HG03095 (cell line): Measurements from ENCODE around the gene ATP5ME.
"Not testable (repeated sequence)": the region's sequence is repeated elsewhere in the genome, so short reads cannot be mapped to it uniquely, and the experiment has no call there.

Source experiments
- ATAC-seq: cut with Tn5 transposase; IDR thresholded peaks from one replicate; pipeline ENCODE4 v1.9.1; 2021; ENCODE audit warnings: moderate library complexity; ENCODE audit not compliant: unreplicated experiment

Gene ATP5ME, protein sequence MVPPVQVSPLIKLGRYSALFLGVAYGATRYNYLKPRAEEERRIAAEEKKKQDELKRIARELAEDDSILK

DNA sequence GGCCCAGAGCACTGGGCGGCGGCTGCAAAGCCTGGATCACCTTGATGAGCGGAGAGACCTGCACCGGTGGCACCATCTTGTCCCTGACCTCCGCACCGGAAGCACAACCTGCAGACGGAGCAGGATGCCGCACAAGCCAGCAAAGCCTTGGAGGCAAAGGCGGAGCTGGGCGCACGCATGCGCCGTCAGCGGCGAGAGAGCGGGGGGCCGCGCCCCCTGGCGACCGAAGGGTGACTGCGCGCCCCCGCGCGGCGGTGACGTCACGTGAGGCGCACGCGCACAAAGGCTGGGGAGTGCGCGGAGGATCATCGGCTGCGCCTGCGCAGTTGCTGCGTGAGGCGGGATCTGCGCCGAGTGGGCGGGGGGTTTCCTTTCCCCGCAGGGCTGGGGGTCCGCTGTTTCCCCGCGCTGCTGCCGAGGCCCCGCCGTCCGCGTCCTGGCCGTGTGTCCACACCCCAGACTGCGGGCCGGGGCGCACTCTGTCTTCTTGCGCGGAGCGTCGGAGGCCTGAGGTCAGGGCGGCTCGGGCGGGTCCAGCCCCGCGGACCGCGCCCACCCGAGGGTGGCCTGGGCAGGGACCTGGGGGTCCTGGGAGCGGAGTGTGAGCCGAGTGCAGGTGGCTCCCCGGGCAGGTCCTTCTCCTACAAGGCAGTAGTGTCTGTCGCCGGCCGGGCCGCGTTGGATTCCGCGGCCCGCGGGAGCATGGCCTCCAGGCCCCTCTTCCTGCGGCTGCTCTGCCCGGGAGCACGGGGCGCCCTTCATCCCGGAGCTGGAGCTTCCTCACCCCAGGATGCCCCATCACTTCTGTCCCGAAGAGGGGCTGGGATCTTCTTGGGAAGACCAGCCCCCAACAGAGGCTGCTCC lies at the start of gene ATP5ME, which contains the start of gene MYL5:
TSS of gene ATP5ME (minus strand) at position 105 of the 864 bp plus-strand sequence. CDS start at position 76, 29 bp downstream.
TSS of gene MYL5 (plus strand) at position 371 of the 864 bp plus-strand sequence. CDS start 3,485 bp downstream, outside the sequence.
- peak; percentile 64 for ATAC-seq

DNA sequence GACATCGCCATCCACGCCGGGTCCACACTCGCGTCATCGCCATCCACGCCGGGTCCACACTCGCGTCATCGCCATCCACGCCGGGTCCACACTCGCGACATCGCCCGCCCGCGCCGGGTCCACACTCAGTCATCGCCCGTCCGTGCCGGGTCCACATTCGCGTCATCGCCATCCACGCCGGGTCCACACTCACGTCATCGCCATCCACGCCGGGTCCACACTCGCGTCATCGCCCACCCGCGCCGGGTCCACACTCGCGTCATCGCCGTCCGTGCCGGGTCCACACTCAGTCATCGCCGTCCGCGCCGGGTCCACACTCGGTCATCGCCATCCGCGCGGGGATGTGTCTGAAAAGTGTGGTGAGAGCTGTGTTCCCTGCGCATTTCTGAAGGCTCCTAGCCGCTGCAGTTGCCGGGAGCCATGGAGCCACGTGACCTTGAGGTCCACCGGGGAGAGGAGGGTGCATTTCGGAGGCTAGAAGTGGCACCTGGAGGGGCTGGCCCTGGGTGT lies 48.8 kb upstream of the ATP5ME start:
- ATAC-seq, result no peak

DNA sequence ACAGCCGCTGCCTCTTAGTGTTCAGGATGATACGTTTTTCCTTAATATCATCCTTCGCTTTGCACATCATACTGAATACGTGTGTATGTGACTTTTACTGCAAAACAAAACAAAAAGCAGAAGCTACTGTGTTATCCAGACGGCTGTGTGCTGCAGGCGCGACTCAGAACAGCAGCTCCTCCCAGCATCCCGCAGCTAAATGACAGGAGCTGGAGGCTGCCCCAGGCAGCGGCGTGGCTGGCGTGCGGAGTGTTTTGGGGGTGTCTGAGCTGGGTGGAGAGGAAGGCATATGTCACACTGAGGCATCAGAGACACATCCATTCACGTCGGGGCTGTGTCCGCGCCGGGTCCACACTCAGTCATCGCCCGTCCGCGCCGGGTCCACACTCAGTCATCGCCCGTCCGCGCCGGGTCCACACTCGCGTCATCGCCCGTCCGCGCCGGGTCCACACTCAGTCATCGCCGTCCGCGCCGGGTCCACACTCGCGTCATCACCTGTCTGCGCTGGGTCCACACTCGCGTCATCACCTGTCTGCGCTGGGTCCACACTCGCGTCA lies 48.2 kb upstream of the ATP5ME start:
- ATAC-seq, result no peak

DNA sequence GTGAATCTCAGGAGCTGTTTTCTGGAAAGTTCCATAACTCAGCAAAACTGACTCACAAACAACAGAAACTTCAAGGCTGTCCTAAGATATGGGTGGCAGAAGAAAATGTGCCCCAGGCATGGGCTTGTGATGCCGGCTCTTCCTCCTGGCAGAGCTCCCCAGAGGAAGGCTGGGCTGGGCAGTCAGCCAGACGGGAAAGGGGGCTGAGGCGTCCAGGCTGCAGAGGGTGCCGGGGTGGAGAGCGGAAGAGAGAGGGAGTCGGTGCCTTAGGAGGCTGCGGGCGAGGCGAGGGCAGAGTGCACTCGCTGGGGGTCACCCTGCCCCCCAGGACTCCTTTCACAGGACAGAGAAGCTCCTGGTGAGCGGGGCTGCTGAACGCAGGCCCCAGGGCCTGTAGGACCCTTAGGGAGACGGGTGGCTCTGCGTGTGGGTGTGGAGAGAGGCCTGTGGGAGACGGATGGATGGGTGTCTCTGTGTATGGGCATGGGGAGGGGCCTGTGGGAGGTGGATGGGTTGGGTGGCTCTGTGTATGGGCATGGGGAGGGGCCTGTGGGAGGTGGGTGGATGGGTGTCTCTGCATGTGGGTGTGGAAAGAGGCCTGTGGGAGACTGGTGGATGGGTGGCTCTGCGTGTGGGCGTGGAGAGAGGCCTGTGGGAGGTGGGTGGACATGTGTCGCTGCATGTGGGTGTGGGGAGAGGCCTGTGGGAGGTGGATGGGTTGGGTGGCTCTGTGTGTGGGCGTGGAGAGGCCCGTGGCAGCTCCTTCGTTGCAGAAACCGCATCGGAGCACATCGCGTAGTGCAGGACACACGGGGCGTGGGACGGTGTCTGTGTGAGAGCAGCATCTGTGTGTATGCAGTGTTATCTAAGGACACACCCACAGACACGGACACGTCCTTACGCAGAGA lies 47.4 kb upstream of the ATP5ME start:
- ATAC-seq, result no peak

DNA sequence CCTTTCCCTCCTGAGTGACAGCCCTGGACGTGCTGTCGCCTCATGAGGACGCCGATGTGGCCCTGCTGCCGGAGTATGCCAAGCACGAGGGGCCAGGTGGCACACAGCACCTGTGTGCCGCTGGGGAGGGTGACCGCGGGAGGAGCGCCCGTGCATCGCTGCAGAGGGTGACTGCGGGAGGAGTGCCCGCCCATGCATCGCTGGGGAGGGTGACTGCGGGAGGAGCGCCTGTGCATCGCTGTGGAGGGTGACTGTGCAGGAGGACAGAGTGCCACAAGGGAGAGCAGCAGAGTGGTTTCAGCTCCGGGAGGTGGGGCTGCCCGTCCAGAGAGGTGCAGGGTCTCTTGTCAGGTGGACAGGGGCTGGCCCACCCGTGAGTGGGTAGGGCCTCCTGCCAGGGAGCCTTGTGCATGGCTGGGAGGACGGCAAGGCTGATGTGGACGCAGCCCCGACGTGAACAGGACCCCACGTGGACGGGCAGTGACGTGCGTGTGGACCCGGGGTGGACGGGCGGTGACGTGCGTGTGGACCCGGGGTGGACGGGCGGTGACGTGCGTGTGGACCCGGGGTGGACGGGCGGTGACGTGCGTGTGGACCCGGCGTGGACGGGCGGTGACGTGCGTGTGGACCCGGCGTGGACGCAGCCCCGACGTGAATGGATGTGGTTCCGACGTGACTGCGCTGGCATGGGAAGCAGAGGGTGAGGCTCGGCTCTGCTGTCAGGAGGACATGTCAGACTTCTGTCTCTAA lies 46.2 kb upstream of the ATP5ME start:
- no peak for ATAC-seq

DNA sequence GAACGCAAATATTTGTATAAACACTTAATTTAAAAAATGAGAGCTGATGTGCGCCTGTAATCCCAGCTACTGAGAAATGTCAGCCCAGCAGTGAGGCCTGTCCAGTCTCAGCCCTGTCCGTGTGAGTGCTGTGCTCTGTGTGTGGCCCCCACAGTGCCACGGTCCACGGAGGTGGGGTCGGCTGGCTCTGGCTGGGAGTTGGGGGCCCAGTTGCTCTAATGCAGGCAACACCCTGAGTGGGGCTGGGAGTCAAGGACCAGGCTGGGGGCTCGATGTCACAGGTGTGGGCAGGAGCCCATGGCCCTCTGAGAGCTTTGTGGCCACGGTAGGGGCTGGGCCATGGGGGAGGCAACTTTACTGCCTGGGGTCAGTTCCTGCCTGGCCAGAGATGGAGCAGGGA lies 44.4 kb upstream of the ATP5ME start:
- ATAC-seq, result no peak

DNA sequence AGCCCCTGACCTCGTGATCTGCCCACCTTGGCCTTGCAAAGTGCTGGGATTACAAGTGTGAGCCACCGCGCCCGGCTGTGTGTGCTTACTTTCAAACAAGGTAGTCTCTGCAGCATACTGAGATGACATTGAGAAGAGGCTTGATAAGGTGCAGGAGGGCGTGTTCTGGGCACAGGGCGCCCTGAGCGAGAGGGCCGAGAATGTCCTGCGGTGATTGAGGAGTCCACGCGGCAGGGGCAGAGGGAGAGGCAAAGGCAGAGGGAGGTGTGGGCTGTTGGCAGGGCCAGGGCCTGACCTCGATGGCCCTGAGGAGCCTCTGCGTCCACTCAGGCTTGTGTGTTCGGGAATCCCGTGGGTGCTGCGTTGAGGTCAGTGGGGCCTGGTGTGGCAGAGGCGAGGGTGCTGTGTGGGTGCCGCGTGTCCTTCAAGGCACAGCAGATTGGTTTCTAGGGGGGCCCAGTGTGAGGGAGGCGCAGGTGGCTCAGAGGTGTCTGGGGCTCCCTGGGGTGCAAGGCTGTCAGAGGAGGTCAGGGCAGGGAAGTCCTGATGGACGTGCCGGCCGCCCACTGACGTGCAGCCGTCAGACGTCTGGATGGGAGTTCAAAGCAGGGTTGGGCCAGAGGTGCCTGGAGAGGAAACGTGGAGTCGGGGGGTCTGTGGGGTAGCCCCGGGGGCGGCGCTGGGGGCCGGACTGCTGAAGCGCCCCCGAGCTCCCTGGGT lies 43.7 kb upstream of the ATP5ME start:
- no peak for ATAC-seq

DNA sequence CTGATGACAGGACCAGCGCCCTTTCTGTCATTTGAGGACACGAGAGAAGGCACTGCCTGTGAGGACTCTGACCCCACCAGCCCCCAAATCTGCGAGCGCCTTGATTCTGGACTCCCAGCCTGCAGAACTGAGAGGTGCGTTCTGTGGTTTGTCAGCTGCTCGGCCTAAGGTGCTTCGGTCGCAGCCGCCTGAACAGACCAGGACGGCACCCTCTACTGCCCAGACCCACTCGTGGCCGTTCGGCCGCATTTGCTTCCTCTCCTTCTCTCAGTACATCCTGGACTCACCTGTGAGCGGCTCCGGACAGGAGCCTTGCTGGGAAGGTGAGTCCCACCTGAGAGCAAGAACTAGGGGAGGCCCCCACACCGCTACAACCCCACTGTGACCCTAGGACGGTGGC lies 40.0 kb upstream of the ATP5ME start:
- ATAC-seq, result no peak

DNA sequence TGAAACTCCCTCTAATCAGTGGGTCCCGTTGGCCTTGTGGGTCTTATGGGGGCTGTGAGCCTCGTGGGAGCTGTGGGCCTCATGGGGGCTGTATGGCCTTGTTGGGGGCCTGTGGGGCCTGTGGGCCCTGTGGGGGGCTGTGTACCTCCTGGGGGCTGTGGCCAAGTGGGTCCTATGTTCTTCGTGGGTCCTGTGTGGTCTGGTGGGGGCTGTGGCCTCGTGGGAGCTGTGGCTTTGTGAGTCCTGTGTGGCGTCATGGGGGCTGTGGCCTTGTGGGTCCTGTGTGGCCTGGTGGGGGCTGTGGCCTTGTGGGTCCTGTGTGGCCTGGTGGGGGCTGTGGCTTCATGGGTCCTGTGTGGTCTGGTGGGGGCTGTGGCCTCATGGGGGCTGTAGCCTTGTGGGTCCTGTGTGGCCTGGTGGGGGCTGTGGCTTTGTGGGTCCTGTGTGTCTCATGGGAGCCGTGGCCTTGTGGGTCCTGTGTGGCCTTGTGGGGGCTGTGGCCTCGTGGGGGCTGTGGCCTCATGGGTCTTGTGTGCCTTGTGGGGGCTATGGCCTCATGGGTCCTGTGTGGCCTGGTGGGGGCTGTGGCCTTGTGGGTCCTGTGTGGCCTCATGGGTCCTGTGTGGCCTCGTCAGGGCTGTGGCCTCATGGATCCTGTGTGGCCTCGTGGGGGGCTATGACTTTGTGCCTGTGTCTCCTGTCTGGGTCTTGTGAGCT lies 39.0 kb upstream of the ATP5ME start:
- no peak for ATAC-seq

DNA sequence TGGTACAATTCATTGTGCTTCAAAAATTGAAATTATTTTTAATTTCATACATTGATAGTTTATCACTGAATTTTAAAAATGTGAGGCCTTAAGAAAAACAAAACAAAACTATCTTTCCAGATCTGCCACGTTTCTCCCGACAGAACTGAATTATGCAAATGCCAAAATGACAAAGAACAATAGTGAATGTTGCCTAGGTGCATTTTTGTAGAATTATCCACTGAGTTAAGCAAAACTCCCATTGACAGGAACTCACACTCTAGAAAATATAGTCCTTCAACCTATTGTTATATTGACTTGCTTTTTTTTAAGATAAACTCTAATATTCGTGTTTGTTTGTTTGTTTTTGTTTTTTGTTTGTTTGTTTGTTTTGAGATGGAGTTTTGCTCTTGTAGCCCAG lies 38.0 kb upstream of the ATP5ME start:
- no peak for ATAC-seq

DNA sequence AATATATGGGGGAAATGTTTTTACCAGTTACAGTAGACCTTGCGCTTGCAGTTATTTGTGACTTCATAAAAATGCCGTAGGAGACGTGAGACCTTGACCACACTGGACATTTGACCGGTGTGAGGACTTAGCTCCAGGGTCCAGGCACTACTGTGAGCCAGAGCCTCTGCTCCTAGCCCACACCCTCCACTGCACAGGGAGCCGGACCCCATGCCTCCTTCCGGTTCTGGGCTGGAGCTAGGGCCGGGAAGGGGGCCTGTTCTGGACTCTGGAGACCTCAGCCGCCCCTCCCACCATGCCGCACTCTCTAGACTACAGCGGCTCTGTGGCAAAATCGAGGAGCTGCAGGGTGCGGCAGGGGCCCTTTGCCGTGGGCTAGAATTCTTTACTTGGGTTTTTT lies 36.8 kb upstream of the ATP5ME start:
- ATAC-seq, result no peak

DNA sequence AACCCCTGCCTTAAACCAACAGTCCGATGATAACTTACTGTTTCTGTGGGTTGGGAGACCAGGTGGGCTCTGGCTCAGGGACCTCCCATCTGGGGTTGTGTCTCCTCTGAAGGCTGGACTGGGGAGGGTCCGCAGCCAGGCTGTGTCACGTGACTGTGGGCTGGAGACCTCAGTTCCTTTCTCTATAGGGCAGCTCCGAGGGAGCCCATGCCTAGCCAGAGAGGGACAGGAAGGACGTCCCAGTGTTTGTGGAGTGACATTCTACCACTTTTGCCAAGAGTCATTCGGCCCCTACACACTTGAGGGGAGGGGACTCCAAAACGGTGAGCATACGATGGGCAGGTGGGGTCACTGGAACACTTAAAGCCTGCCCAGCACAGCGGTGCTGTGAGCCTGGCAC lies 36.0 kb upstream of the ATP5ME start:
- ATAC-seq, result no peak

DNA sequence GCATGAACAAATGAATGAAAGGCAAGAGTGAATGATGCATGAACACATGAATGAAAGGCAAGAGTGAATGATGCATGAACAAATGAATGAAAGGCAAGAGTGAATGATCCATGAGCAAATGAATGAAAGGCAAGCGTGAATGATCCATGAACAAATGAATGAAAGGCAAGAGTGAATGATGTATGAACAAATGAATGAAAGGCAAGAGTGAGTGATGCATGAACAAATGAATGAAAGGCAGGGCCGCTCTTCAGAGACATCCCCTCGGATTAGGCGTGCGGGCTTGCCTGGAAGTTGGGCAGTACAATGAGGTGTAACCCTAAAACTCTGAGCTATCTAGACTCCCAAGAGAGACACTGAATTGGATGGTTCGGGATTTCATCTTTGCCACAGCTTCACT lies 35.3 kb upstream of the ATP5ME start:
- ATAC-seq, result no peak

DNA sequence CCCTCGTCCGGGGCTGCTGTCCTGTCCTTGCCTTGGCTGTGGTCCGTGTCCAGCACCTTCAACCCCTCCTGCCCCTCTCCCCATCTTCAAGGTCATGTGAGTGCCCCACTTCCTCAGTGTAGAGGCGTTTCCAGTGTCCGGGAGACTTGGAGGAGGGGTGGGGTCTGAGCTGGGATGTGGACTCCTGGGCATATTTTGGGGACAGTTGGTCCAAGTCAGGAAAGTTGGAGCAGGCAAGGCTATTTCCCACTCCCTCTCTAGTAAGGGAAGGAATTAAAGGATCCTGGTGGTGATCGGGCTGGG lies 34.5 kb upstream of the ATP5ME start:
- ATAC-seq, result no peak

DNA sequence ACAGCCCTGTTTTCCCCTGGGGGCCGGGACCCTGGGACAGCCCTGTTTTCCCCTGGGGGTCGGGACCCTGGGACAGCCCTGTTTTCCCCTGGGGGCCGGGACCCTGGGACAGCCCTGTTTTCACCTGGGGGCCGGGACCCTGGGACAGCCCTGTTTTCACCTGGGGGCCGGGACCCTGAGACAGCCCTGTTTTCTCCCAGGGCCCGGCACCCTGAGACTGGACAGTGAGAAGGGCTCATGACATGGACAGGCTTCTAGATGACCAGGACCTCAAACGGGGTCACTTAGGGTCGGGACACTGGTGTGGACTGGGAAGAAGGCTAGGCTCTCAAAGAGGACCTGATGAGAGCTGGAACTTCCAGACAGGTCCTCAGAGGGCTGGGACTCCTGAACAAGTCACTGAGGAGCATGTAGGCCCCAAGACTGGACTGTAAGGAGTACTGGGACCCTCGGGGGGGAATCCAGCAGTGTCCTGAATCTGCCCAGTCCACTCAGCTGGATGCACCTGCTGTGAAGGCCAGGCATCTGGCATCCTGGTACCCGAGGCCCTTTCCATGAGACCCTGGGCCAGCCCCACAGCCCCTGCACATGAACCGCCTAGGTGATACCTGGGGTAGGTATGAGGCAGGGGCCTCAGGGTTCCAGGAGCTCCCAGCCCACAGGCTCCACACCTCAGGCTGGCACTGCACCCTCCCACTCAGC lies 34.0 kb upstream of the ATP5ME start:
- no peak for ATAC-seq

DNA sequence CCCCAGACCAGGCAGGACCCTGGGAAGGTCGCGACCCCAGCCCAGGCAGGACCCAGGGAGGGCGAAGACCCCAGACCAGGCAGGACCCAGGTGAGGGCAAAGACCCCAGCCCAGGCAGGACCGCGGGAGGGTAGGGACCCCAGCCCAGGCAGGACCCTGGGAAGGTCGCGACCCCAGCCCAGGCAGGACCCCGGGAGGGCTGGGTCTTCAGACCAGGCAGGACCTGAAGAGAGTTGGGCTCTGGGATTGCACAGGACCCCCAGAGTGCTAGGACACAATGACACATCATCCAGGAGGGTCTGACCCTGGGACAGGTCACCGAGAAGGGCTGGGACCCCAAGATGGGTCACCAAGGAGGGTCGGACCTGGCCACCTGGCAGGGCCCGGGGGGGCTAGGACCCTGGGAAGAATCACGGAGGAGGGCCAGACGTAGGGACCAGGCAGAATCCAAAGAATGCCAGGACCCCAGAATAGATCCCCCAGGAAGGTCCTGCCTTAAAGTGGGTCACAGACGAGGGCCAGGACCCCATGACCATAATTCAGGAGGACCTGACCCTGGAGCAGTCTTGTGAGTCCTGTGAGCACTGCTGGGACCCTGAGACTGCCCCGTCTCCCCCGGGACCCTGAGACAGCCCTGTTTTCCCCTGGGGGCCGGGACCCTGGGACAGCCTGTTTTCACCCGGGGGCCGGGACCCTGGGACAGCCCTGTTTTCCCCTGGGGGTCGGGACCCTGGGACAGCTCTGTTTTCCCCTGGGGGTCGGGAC lies 32.9 kb upstream of the ATP5ME start:
- ATAC-seq, result no peak

DNA sequence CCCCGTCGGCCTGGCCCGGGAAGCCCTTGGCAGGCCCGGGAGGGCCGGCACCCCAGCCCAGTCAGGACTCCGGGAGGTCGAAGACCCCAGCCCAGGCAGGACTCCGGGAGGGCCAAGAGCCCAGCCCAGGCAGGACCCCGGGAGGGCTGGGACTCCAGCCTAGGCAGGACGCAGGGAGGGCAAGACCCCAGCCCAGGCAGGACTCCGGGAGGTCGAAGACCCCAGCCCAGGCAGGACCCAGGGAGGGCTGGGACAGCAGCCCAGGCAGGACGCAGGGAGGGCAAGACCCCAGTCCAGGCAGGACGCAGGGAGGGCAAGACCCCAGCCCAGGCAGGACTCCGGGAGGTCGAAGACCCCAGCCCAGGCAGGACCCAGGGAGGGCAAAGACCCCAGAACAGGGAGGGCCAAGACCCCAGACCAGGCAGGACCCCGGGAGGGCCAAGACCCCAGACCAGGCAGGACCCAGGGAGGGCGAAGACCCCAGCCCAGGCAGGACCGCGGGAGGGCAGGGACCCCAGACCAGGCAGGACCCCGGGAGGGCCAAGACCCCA lies 32.1 kb upstream of the ATP5ME start:
- ATAC-seq, result not testable (repeated sequence)
